RWPE2 (cell line): ENCODE results near the gene XAGE3.

Experiments
- ATAC-seq: fragments of 200-7000 bp; cut with Tn5 transposase; 3 replicates; pipeline ENCODE4 v1.9.1; 2021; ENCODE audit warnings: low read depth
- DNase-seq: peaks from one replicate; pipeline ENCODE4 v3.0.0-alpha.2; 2020; ENCODE audit warnings: low spot score
- H3K27ac ChIP-seq: fragments of 450-650 bp; 2 replicates; pipeline ENCODE4 v1.5.1; 2017; ENCODE audit warnings: mild to moderate bottlenecking; ENCODE audit not compliant: poor library complexity, severe bottlenecking
- H3K27me3 ChIP-seq: fragments of 250-450 bp; sonication (Bioruptor Pico); 2 replicates; pipeline ENCODE4 v1.5.1; 2021; ENCODE audit warnings: mild to moderate bottlenecking, moderate library complexity; ENCODE audit not compliant: insufficient read depth, poor library complexity, severe bottlenecking
- H3K36me3 ChIP-seq: fragments of 250-450 bp; sonication (Bioruptor Pico); 2 replicates; pipeline ENCODE4 v1.5.1; 2020; ENCODE audit warnings: low read depth, mild to moderate bottlenecking, moderate library complexity
- H3K4me1 ChIP-seq: fragments of 250-450 bp; sonication (Bioruptor Pico); 2 replicates; pipeline ENCODE4 v1.5.1; 2021; ENCODE audit warnings: mild to moderate bottlenecking, moderate library complexity; ENCODE audit not compliant: insufficient read depth, poor library complexity, severe bottlenecking
- H3K4me3 ChIP-seq: fragments of 250-450 bp; sonication (Bioruptor Pico); 2 replicates; pipeline ENCODE4 v1.5.1; 2021; ENCODE audit warnings: mild to moderate bottlenecking, moderate library complexity; ENCODE audit not compliant: severe bottlenecking
- H3K9me3 ChIP-seq: fragments of 250-450 bp; sonication (Bioruptor Pico); 2 replicates; pipeline ENCODE4 v1.5.1; 2021; ENCODE audit warnings: mild to moderate bottlenecking, moderate library complexity; ENCODE audit not compliant: severe bottlenecking
- CTCF ChIP-seq: fragments of 450-650 bp; IDR thresholded peaks from one replicate; pipeline ENCODE4 v1.5.1; 2017; ENCODE audit warnings: mild to moderate bottlenecking, moderate library complexity; ENCODE audit not compliant: poor library complexity, severe bottlenecking

Gene XAGE3

DNA sequence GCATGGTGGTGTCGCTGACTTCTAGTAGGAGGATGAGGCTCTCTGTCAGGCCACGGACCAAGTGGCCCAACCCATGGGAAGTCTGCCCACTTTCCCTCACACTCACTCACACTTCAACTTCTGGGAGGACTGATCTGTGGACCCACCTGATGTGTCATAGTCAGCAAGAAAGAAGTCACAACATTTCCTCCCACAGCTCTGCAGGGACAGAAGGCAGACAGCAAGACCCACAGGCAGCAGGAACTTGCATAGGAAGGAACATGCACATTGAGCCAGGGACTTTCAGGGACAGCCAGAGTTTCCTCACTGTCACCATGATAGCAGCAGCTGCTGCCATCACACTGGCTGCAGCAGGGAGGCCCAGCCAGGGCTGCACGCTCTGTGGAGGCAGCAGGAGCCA, 37.3 kb downstream of the XAGE3 start:
- no peak for TF ChIP-seq CTCF
- ATAC-seq, result no peak
- no peak overlapping the region for H3K27ac ChIP-seq
- H3K36me3 ChIP-seq, result no peaks in the 10 kb centered on the region
- H3K4me1 ChIP-seq, result no peaks in the 10 kb centered on the region
- no peak for DNase-seq
- no peaks in the 10 kb centered on the region for H3K27me3 ChIP-seq
- H3K4me3 ChIP-seq, result no peak overlapping the region
- H3K9me3 ChIP-seq, result no peaks in the 10 kb centered on the region

DNA sequence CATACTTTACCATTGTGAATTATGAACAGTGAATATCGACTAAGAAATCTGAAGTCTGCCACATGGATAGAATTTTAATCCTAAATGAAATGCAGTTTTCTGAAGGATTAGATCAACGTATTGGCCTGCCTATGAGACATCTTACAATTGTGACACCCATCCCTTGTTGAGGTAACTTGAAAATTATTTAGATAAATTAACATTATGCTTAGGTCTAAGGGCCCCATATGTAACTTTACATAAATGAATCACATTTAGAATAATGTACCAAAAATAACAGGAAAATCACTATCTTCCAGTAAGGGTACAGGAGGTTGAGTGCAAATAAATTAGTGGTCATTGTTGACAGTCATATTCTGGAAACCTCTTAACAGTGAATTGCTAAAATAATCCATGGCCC, 43.3 kb downstream of the XAGE3 start:
- no peak for DNase-seq
- H3K27me3 ChIP-seq, result no peaks in the 10 kb centered on the region
- no peaks in the 10 kb centered on the region for H3K4me1 ChIP-seq
- no peak overlapping the region for H3K4me3 ChIP-seq
- H3K9me3 ChIP-seq, result no peaks in the 10 kb centered on the region
- H3K36me3 ChIP-seq, result no peaks in the 10 kb centered on the region
- TF ChIP-seq CTCF, result no peak
- H3K27ac ChIP-seq, result no peak overlapping the region
- ATAC-seq, result no peak

- H3K27me3 ChIP-seq, result no peaks in the 10 kb centered on the region
- no peak for ATAC-seq
Measured at GRCh38 chrX:52821079-52821760, 46.7 kb downstream of the XAGE3 start.

DNA sequence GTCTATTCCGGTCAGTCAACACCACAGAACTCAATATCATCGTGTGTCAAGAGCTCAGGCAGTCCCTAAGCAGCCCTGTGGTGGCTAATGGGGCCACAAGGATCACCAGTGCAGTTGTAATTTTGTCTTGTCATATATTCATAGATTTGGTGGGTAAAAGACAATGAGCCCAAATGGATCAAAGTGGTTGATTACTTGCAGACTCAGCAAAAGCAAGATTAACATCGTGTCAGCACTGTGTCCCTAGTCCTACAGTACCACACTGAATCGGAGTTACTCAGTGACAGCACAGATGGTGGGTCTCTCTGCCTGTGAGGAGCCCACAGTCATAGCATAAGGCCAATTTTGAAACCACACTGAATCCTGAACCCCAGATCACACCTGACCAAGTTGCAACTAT, 48.1 kb downstream of the XAGE3 start:
- Histone ChIP-seq H3K27ac (no peak overlapping the region), H3K4me3 (no peak overlapping the region), H3K4me1 (no peaks in the 10 kb centered on the region), H3K27me3 (no peaks in the 10 kb centered on the region), H3K9me3 (no peaks in the 10 kb centered on the region), H3K36me3 (no peaks in the 10 kb centered on the region)
- TF ChIP-seq CTCF, result no peak
- ATAC-seq, result no peak
- no peak for DNase-seq

More at GRCh38 chrX:52821079-52821760, 46.7 kb downstream of the XAGE3 start:
- no peaks in the 10 kb centered on the region for H3K9me3 ChIP-seq
- TF ChIP-seq CTCF, result no peak
- no peaks in the 10 kb centered on the region for H3K36me3 ChIP-seq
- no peak for DNase-seq
- H3K27ac ChIP-seq, result no peak overlapping the region
- H3K4me3 ChIP-seq, result no peak overlapping the region
- no peaks in the 10 kb centered on the region for H3K4me1 ChIP-seq
